ENCODE measurements around the gene ATF6. TPM values are rescaled to one million over a fixed set of nuclear protein-coding genes. Genes with fewer than 3 reads are reported as not detected.

ATF6 gene
- total RNA-seq, 1 donor from 2014 or later = 26.7 TPM

DNA sequence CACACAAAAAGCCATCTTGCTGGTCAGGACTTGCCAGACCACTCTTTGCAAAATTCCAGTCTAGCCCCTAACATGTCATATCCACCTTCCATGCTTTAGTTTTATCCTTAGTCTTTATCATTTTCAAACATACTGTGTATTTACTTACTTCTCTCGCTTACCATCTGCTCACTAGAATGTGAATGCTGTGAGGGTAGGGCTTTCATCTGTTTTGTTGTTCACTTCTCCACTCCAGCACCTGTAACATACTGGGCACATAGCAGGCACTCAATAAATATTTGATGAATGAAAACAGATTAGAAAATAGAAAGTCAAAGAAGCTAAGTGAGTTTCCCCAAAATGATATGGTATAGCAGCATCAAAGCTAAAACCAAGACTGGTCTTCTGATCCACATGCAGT is 177.6 kb downstream of the ATF6 start:
- DNase-seq = no peak

GRCh38 chr1:161944381-161944780 is 178.3 kb downstream of the ATF6 start:
- no peak for DNase-seq

- no peak for DNase-seq
These were observed 179.4 kb downstream of the ATF6 start for GRCh38 chr1:161945306-161946060.

- DNase-seq = peak; percentile 61
These were observed 180.2 kb downstream of the ATF6 start for GRCh38 chr1:161946071-161946987.

- DNase-seq = no peak
These were observed 182.3 kb downstream of the ATF6 start for GRCh38 chr1:161948435-161948834.

GRCh38 chr1:161949548-161949947 is 183.4 kb downstream of the ATF6 start:
- DNase-seq = no peak

- no peak for DNase-seq
These were observed 184.3 kb downstream of the ATF6 start for GRCh38 chr1:161950377-161950776.

- no peak for DNase-seq
These were observed 185.5 kb downstream of the ATF6 start for GRCh38 chr1:161951646-161952045.

DNA sequence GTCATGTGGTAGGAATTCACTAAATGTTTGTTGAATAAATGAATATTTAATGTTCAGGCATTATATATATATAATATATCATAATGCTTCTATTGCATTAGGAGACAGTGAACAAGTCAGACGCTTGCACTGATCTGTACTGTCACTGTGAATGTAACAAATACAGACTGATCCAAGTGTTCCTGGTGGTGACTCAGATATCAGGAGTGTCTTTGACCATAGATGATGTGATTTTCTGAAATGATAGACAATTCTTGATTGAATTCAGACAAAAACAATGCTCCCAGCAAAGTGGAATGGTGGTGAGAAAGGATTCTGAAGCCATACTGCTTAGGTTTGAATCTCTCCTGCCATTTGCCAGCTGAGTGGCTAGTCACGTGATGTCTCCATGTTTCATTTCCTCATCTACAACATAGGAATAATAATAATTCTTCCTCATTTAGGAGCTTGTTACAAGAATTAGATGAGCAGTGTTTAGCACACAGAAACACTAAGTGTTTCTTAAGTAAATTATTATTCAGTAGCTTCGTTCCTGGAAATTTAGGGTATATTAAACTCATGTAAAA is 186.6 kb downstream of the ATF6 start:
- no peak for DNase-seq

DNA sequence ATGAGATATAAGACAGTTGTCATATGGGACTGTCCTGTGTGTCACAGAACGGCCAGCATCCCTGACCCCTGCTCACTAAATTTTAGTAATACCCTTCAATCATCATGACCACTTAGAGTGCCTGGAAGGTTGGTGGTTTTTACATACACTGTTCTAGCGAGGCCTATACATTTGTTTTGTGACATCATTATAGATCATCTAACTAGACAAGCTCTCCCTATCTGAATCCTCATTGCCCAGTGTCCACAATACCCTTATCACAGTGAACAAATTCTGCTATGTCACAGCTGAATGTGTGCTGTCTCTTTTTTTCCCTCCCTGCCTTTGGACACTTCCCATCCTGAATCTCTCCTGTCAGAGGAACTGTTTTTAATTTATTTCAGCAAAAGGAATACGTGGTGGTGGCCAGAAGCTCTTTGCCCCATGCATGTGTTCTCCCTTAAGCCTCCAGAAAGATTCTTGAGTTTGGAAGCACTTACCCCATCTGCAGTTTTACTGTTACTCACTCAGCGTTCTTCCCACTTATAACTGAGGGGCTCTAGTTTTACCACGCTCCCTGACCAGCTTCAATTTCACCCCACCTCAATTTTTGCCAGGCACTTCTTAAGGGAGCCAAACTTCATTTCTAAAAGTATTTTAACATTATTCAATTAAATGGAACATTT is 187.3 kb downstream of the ATF6 start:
- no peak for DNase-seq

DNA sequence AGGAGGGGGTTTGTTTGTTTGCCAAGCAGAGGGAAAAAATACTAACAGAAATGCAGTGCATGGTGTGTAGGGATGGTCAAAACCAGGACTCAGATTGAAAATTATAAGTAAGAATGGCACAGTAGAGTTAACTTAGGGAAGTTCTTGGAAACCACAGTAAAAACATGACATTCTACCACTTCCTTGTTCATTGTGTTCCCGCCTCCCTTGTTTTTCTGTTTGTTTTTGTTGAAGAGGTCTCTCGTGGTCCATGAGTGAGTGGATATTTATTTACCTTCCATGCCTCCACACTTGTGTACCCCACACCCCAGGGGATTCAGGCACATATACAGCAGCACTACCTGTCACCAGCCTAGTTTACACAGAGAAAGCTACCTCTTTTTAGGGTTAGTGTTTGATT is 187.9 kb downstream of the ATF6 start:
- DNase-seq = no peak

DNA sequence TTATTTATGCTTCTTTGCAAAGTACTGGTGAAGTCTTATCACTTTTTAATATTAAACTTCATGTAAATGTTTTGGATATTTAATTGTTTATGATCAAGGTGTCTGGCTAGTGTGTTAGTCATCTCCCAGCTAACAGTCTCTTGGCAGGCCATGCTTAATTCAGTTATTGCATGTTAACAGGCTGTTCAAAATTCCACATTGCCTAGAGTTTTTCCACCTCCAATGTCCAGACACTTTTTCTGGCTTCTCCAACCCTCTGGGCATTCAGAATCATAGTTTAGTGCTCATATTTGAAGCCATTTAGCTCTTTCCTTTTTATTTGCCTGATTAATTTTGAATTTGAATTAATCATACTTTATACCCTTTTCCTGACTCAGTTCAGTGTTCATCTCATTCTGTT is 188.3 kb downstream of the ATF6 start:
- no peak for DNase-seq

DNA sequence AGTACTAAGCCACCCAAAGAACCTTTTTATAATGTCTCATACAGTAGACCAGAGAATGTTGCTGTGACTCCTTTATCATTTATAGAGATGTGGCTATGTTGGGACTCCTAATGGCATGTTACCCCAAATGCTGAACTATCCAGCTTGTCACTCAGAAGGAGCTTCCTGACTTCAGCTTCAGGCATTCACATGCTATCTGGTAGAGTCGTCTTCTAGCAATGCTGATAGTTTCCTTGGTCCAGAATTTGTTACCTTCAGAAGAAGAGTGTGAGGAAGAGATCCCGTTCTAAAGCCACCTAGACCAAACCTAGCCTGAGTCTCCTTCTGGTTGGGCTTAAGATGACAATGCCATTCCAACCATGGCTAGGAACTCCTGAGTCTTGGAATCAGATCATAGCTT is 189.5 kb downstream of the ATF6 start:
- no peak for DNase-seq

DNA sequence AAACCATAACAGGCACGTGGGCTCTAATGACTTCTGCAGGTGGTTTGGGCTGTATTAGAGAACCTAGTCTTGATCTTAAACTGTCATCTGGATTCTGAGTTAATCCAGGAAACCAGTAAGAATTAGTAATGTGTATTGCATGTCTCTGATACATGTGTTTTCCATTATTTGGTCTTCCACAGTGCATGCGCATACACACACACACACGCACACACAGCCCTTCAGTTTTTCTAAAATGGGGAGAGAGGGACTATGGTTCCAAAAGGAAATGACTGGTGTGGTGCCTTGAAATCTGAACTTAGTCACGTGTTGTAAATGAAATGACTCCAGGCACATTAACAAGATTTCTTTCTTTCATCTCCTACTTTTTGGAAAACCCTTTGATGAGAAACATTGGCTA is 190.0 kb downstream of the ATF6 start:
- peak; percentile 88 for DNase-seq

- DNase-seq = no peak
These were observed 190.8 kb downstream of the ATF6 start for GRCh38 chr1:161956930-161957329.

- no peak for DNase-seq
These were observed 192.3 kb downstream of the ATF6 start for GRCh38 chr1:161958425-161958824.

DNA sequence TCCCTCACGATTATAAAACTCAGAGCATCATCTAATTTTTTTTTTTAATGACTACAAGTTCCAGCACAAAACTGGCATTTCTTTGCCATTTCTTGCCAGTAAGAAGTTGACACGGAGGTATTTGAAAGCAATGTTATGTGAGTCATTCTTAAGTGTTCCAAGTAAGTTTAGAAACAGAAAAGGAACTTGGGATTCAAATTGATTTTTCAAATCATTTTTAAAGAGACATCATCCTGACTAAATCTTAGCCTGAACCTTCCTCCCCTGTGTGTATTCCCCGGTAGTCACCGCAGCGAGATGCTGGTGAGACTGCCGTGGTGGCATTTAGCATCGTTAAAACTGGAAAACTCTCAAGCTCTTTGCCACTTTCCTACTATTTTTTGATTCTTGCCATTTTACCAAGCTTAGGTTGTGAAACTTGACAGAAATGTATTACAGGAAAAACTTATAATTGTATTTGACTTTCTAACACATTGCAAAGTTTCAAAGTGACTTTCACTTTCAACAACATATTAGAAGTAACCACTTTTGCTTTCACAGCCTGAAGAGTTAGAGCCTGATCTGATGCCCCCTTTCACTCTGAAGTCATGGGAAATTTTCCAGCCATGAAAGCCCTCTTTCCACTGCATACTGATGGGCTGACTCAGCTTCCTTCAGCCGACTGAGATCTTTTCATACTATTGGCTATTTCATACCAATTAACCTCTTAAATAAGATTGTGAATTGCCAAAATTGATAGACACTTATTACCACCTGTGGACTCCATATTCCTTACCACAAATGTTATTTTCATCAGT is 196.2 kb downstream of the ATF6 start:
- DNase-seq = no peak

GRCh38 chr1:161966067-161966466 is 199.9 kb downstream of the ATF6 start:
- no peak for DNase-seq

DNA sequence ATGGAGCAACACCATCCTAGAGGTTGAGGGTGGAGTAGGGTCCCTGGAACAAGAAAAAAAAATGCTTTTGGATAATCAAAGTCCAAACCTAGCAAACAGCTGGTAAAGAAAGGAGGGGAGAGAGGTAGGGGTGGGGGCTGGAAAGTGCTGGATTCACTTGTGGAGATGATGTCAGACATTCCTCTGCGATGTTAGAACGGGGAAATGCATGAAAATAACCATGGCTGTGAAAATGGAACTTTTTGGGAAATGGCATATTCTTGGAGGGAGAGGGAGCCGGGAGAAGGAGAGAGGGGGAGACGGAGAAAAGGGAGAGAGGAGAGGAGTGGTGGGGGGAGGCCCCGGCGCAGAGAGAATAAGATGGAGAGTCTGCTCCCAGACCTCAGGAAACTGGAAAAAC is 203.9 kb downstream of the ATF6 start:
- peak; percentile 72 for DNase-seq

DNA sequence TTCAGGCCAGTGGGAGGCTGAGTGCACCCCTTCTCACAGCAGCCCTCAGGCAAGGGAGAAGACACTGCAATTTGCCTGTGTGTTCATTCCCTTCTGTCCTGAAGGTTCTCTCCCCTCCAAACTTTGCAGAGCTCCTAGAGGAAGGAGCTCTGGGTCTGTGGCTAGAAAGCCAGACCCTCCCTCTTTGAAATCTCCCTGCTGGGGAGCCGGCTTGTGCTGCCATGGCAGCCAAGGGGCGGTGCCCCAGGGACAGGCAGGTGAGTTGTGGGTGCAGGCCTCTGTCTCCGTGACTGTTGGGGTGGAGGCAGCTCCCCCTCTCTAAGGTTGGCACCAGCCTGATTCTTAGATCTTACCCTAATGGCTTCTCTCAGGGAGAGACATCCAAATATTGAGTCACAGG is 204.5 kb downstream of the ATF6 start:
- no peak for DNase-seq

GRCh38 chr1:161972828-161973227 is 206.7 kb downstream of the ATF6 start:
- no peak for DNase-seq

Measured in tongue (tissue), 2 donors.